H54 (cell line): ENCODE data around the gene PDXK.
"Not testable (repeated sequence)": the region's sequence is repeated elsewhere in the genome, so short reads cannot be mapped to it uniquely, and the experiment has no call there.

Experiments
- DNase-seq: peaks from one replicate; pipeline ENCODE4 v3.0.0; 2011; ENCODE audit warnings: low spot score, mixed read lengths; ENCODE audit not compliant: insufficient read length
- FAIRE-seq: peaks from 3 replicates; lab custom pipeline; 2011; peaks lifted over from hg19 to GRCh38; lab: Jason Lieb, UNC
- POLR2A ChIP-seq: IDR thresholded peaks from 2 replicates; pipeline ENCODE4 v1.6.1; 2011; ENCODE audit warnings: low read depth, mild to moderate bottlenecking, low read length

PDXK gene

DNA sequence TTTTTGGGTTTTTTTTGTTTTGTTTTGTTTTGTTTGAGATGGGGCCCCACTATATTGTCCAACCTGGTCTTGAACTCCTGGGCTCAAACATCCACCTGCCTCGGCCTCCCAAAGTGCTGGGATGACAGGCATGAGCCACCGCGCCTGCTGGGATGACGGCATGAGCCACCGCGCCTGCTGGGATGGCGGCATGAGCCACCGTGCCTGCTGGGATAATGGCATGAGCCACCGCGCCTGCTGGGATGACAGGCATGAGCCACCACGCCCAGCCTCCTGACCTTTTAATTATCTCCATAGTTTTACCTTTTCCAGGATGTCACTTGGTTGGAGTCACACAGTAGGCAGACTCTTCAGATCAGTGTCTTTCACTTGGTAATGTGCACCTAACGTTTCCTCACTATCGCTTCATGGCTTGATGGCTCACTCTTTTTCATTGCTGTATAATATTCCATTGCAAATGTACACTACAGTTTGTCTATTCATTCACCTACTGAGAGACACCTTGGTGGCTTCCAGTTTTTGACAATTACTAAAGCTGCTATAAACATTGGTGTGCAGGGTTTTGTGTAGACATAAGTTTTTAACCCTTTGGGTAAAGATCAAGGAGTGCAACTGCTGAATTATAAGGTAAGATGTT, 10.1 kb upstream of the PDXK start:
- no peak for TF ChIP-seq POLR2A
- DNase-seq (no peak), FAIRE-seq (no peak)

DNA sequence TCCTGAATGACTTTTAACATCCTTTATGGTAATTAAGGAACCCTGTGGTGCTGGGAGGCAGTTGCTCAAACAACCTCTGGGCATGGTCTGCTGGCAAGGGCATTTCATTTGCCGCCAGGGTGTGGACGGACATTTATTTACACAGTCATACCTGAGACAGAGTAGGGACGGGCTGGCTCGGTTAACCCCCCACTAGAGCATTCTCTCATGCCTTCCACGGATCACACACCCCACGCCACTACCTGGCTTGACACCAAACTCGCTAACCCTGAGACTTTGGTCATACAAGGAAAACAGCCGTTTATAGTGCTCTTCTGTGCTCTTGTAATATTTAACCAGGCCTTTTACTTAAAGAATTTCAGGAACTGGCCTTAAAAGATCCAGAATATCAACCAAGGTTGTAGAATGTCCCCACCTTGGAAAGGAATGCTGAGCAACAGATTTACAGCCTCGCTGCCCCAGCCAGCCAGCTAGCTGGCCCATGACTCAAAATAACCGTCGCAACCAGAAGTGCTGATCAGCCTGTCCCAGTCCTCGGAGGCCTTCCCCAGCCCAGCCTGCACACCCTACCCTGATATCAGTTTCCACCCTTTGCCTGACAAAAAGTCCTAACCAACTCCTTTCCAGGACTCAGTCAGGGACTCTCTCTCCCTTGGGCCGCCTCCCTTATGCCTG, 6.5 kb upstream of the PDXK start:
- peak; percentile 92 for DNase-seq
- no peak for FAIRE-seq
- TF ChIP-seq POLR2A, result 0 out of 2 replicates have a peak, but pooled peaks have one; percentile 7

DNA sequence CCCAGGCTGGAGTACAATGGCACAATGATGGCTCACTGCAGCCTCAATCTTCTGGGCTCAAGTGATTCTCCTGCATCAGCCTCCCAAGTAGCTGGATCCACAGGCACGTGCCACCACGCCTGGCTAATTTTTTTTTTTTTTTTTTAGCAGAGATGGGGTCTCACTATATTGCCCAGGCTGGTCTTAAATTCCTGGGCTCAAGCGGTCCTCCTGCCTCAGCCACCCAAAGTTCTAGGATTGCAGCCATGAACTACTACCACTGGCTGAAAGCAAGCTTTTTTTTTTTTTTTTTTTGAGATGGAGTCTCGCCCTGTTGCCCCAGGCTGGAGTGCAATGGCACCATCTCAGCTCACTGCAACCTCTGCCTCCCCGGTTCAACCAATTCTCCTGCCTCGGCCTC, 5.8 kb upstream of the PDXK start:
- not testable (repeated sequence) for FAIRE-seq, DNase-seq

- FAIRE-seq, result no peak
- no peak for TF ChIP-seq POLR2A
- DNase-seq, result no peak
Observed at GRCh38 chr21:43716376-43717165, 2.4 kb upstream of the PDXK start.

- TF ChIP-seq POLR2A, result no peak
- no peak for FAIRE-seq
- no peak for DNase-seq
Observed at GRCh38 chr21:43717166-43717853, 1.6 kb upstream of the PDXK start.

GRCh38 chr21:43717967-43718871, 710 bp upstream of the PDXK start:
- FAIRE-seq, result no peak
- no peak for TF ChIP-seq POLR2A
- no peak for DNase-seq

- no peak for DNase-seq
- FAIRE-seq, result no peak
- peak; percentile 32; the same call in 1 of the 2 replicates for TF ChIP-seq POLR2A
Observed at GRCh38 chr21:43719748-43720538, 1.0 kb downstream of the PDXK start.

- no peak for DNase-seq
- no peak for FAIRE-seq
- TF ChIP-seq POLR2A, result no peak
Observed at GRCh38 chr21:43720539-43721166, 1.7 kb downstream of the PDXK start.

DNA sequence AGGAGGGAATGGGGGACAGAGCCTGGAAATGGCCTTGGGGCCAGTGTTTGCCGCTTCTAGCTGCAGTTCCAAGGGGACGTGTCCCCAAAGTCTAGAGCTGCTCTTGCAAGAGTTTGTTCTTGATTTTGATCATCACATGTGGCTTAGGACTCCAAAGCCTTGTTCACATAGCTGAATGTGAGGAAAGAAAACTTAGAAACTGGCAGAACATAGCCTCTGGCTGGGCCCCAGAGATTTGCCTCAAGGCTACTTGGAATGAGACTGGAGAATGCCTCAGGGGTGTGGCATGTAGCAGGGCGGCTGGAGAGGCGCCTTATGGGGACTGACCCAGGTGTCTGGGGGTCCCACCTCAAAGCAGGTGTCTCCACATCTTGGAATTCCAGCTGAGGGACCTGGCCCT, 2.3 kb downstream of the PDXK start:
- no peak for FAIRE-seq
- no peak for DNase-seq
- TF ChIP-seq POLR2A, result no peak

GRCh38 chr21:43721939-43722338, 3.0 kb downstream of the PDXK start:
- FAIRE-seq, result no peak
- no peak for TF ChIP-seq POLR2A
- DNase-seq, result no peak

- no peak for TF ChIP-seq POLR2A
- DNase-seq (no peak), FAIRE-seq (no peak)
Observed at GRCh38 chr21:43723648-43724047, 4.7 kb downstream of the PDXK start.
